HepG2 (cell line): ENCODE data around the gene SLC2A14. TPM values are rescaled to one million over a fixed set of nuclear protein-coding genes. Genes with fewer than 3 reads are reported as not detected.
"Not testable (repeated sequence)": the region's sequence is repeated elsewhere in the genome, so short reads cannot be mapped to it uniquely, and the experiment has no call there.

Source experiments
- SOX6 ChIP-seq, 2 experiments: fragments of 450-650 bp in 1 of 2; sonication (generic) in 1 of 2; formaldehyde crosslinking in 1 of 2; IDR thresholded peaks; 2 replicates each; pipeline versions ENCODE4 v1.4.0 to v1.6.1; 2017 to 2020; ENCODE audit warnings: antibody characterized with exemption in 1 of 2, mild to moderate bottlenecking in 1 of 2, missing genetic modification reagents in 1 of 2
- polyA plus RNA-seq, 8 experiments: library from polyadenylated mRNA; depleted of rRNA in 3 of 8; stranded (reverse) in 7 of 8; unstranded in 1 of 8; fragments of >200 nt; fragmentation: Illumina TruSeq in 4 of 8; extraction: Trizol in 4 of 8; gene quantifications; 2 replicates each; pipeline versions ENCODE4 v1.2.1 to v1.2.3, GENCODE V29; 2011 to 2016; ENCODE audit warnings: low read depth in 4 of 8, missing spikeins in 1 of 8, mixed read lengths in 1 of 8; ENCODE audit not compliant: insufficient read depth in 1 of 8
- total RNA-seq, 5 experiments: library from RNA; depleted of rRNA; stranded (reverse); fragments of >200 nt; fragmentation: Illumina TruSeq; extraction: Trizol; gene quantifications; 2 replicates each; pipeline ENCODE4 v1.2.3, GENCODE V29; 2016; ENCODE audit warnings: low read depth in 1 of 5
- TF ChIP-seq, protein P1 (sequence below): sonication (generic); formaldehyde crosslinking; IDR thresholded peaks from 2 replicates; pipeline ENCODE4 v1.4.0; 2020; ENCODE audit warnings: missing genetic modification reagents
- TF ChIP-seq, protein P2 (sequence below): IDR thresholded peaks from 2 replicates; pipeline ENCODE4 v1.6.1; 2018; ENCODE audit warnings: missing genetic modification reagents, mild to moderate bottlenecking, missing compliant biosample characterization
- TF ChIP-seq, protein P3 (sequence below): IDR thresholded peaks from 2 replicates; pipeline ENCODE4 v1.6.1; 2016; ENCODE audit warnings: low read depth, missing genetic modification reagents, missing compliant biosample characterization

SLC2A14 gene
- total and polyA plus RNA-seq, 2 of the 13 experiments (the other 11 are each of a cell fraction or from before 2014, with no cell fraction given): 7.7 to 39.0 TPM

DNA sequence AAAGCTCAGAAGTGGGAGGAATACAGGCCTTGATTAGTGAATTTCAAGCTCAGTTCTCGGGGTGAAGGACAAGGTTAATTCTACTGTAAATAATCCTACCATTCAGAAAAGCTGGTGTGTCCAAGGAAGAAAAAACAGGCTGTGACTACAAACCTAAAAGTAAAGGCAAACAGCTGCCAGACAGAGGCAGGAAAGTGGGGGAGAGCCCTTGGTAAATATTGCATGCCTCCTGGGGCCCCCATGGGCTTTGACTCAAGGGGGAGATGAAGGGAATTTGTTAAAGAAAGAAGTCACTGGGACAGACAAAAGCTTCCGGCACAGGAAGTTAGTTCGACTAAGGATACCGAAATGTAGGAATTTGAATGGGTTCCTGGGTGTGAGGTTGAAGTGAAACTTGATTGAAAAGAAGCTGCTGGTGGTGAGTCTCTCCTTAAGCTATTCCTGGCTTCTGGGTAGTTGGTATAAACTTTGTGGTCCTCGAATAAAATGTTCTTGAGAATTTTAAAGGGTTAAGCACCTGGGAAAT, 32.9 kb upstream of the SLC2A14 start (continued):
- TF ChIP-seq, protein P1, sequence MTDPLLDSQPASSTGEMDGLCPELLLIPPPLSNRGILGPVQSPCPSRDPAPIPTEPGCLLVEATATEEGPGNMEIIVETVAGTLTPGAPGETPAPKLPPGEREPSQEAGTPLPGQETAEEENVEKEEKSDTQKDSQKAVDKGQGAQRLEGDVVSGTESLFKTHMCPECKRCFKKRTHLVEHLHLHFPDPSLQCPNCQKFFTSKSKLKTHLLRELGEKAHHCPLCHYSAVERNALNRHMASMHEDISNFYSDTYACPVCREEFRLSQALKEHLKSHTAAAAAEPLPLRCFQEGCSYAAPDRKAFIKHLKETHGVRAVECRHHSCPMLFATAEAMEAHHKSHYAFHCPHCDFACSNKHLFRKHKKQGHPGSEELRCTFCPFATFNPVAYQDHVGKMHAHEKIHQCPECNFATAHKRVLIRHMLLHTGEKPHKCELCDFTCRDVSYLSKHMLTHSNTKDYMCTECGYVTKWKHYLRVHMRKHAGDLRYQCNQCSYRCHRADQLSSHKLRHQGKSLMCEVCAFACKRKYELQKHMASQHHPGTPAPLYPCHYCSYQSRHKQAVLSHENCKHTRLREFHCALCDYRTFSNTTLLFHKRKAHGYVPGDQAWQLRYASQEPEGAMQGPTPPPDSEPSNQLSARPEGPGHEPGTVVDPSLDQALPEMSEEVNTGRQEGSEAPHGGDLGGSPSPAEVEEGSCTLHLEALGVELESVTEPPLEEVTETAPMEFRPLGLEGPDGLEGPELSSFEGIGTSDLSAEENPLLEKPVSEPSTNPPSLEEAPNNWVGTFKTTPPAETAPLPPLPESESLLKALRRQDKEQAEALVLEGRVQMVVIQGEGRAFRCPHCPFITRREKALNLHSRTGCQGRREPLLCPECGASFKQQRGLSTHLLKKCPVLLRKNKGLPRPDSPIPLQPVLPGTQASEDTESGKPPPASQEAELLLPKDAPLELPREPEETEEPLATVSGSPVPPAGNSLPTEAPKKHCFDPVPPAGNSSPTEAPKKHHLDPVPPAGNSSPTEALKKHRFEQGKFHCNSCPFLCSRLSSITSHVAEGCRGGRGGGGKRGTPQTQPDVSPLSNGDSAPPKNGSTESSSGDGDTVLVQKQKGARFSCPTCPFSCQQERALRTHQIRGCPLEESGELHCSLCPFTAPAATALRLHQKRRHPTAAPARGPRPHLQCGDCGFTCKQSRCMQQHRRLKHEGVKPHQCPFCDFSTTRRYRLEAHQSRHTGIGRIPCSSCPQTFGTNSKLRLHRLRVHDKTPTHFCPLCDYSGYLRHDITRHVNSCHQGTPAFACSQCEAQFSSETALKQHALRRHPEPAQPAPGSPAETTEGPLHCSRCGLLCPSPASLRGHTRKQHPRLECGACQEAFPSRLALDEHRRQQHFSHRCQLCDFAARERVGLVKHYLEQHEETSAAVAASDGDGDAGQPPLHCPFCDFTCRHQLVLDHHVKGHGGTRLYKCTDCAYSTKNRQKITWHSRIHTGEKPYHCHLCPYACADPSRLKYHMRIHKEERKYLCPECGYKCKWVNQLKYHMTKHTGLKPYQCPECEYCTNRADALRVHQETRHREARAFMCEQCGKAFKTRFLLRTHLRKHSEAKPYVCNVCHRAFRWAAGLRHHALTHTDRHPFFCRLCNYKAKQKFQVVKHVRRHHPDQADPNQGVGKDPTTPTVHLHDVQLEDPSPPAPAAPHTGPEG: 0 out of 2 replicates have a peak, but pooled peaks have one; percentile 59
- TF ChIP-seq, protein P2, sequence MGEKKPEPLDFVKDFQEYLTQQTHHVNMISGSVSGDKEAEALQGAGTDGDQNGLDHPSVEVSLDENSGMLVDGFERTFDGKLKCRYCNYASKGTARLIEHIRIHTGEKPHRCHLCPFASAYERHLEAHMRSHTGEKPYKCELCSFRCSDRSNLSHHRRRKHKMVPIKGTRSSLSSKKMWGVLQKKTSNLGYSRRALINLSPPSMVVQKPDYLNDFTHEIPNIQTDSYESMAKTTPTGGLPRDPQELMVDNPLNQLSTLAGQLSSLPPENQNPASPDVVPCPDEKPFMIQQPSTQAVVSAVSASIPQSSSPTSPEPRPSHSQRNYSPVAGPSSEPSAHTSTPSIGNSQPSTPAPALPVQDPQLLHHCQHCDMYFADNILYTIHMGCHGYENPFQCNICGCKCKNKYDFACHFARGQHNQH (CRISPR knock-in tag): 0 out of 2 replicates have a peak, but pooled peaks have one; percentile 22
- TF ChIP-seq SOX6 (IDR thresholded peaks at IDR 0.05): not testable (repeated sequence)
- peak; percentile 64 for TF ChIP-seq SOX6 (CRISPR knock-in tag; IDR thresholded peaks at IDR 0.05)
- TF ChIP-seq, protein P3, sequence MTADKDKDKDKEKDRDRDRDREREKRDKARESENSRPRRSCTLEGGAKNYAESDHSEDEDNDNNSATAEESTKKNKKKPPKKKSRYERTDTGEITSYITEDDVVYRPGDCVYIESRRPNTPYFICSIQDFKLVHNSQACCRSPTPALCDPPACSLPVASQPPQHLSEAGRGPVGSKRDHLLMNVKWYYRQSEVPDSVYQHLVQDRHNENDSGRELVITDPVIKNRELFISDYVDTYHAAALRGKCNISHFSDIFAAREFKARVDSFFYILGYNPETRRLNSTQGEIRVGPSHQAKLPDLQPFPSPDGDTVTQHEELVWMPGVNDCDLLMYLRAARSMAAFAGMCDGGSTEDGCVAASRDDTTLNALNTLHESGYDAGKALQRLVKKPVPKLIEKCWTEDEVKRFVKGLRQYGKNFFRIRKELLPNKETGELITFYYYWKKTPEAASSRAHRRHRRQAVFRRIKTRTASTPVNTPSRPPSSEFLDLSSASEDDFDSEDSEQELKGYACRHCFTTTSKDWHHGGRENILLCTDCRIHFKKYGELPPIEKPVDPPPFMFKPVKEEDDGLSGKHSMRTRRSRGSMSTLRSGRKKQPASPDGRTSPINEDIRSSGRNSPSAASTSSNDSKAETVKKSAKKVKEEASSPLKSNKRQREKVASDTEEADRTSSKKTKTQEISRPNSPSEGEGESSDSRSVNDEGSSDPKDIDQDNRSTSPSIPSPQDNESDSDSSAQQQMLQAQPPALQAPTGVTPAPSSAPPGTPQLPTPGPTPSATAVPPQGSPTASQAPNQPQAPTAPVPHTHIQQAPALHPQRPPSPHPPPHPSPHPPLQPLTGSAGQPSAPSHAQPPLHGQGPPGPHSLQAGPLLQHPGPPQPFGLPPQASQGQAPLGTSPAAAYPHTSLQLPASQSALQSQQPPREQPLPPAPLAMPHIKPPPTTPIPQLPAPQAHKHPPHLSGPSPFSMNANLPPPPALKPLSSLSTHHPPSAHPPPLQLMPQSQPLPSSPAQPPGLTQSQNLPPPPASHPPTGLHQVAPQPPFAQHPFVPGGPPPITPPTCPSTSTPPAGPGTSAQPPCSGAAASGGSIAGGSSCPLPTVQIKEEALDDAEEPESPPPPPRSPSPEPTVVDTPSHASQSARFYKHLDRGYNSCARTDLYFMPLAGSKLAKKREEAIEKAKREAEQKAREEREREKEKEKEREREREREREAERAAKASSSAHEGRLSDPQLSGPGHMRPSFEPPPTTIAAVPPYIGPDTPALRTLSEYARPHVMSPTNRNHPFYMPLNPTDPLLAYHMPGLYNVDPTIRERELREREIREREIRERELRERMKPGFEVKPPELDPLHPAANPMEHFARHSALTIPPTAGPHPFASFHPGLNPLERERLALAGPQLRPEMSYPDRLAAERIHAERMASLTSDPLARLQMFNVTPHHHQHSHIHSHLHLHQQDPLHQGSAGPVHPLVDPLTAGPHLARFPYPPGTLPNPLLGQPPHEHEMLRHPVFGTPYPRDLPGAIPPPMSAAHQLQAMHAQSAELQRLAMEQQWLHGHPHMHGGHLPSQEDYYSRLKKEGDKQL (CRISPR knock-in tag): peak; percentile 62; the same call in 1 of the 2 replicates
- TF ChIP-seq, all 625 proteins: peak for 80; not testable (repeated sequence) for 545
